GM19328 (cell line): ENCODE results near the gene AGBL5.

Experiments used
- ATAC-seq: cut with Tn5 transposase; IDR thresholded peaks from one replicate; pipeline ENCODE4 v1.9.1; 2021; ENCODE audit warnings: mild to moderate bottlenecking, moderate library complexity; ENCODE audit not compliant: unreplicated experiment

The AGBL5 gene, protein sequence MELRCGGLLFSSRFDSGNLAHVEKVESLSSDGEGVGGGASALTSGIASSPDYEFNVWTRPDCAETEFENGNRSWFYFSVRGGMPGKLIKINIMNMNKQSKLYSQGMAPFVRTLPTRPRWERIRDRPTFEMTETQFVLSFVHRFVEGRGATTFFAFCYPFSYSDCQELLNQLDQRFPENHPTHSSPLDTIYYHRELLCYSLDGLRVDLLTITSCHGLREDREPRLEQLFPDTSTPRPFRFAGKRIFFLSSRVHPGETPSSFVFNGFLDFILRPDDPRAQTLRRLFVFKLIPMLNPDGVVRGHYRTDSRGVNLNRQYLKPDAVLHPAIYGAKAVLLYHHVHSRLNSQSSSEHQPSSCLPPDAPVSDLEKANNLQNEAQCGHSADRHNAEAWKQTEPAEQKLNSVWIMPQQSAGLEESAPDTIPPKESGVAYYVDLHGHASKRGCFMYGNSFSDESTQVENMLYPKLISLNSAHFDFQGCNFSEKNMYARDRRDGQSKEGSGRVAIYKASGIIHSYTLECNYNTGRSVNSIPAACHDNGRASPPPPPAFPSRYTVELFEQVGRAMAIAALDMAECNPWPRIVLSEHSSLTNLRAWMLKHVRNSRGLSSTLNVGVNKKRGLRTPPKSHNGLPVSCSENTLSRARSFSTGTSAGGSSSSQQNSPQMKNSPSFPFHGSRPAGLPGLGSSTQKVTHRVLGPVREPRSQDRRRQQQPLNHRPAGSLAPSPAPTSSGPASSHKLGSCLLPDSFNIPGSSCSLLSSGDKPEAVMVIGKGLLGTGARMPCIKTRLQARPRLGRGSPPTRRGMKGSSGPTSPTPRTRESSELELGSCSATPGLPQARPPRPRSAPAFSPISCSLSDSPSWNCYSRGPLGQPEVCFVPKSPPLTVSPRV

DNA sequence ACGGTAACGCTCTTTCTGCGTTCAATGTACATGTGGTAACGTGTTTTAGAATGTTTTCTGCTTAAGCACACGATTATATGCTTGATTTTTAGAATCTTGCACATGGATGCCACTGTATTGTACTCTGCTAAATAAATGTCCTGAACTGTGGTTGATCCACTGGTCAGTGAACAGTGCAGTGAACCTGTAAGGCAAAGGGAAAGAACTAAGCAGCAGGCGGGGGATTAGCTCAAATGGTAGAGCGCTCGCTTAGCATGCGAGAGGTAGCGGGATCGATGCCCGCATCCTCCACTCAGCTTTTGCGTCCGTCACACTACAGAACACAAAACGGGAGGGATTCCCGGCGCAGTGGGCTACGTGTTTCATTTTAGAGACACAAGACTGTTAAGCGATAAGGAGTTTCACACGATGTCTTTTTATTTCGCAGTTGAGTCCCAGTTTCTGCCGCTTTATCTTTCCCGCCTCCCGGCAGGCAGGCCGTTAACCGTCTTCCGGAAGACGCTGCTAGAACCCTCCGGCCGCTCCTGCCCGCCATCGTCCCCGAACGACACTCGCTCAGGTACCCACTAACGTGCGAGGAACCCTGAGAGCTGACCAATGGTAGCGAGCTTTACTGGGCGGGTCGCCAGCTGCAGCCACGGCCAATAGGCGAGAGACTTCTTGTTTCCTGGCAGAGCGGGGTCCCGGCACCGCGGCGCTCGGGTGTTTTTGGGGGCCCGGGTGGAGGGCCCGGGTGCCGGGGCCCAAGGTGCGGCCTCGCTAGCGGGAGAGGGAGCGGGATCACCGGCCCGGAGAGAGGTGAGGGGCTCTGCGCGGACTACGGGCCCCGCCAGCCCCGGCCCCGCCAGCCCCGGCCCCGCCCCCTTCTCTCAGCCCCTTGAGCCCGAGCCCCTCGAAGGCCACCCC is at the start of gene AGBL5:
AGBL5 (plus strand) TSS at position 673 of the 906 bp plus-strand sequence. CDS start 1,291 bp downstream, outside the sequence.
- ATAC-seq: peak; percentile 62

DNA sequence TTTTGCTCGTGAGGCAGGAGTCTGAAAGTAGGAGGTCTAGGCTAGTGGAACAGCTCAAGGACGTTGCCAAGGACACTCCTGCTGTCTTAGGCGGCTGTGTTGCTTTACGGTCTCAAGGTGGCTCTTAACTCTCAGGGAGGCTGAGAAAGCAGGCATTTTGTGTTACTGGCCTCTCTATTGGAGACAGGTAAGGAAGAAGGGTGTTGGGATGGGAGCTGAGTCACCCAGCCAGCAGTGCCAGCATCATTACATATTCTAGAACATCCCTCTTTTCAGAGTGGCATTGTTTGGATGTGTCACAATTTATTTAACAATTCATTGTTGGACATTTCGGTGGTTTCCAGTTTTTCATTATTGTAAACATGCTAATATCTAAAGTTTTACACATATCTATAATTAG is 49.5 kb upstream of the AGBL5 start:
- ATAC-seq: no peak

GRCh38 chr2:27003007-27003406 is 48.5 kb upstream of the AGBL5 start:
- no peak for ATAC-seq

GRCh38 chr2:27003857-27004256 is 47.6 kb upstream of the AGBL5 start:
- no peak for ATAC-seq

DNA sequence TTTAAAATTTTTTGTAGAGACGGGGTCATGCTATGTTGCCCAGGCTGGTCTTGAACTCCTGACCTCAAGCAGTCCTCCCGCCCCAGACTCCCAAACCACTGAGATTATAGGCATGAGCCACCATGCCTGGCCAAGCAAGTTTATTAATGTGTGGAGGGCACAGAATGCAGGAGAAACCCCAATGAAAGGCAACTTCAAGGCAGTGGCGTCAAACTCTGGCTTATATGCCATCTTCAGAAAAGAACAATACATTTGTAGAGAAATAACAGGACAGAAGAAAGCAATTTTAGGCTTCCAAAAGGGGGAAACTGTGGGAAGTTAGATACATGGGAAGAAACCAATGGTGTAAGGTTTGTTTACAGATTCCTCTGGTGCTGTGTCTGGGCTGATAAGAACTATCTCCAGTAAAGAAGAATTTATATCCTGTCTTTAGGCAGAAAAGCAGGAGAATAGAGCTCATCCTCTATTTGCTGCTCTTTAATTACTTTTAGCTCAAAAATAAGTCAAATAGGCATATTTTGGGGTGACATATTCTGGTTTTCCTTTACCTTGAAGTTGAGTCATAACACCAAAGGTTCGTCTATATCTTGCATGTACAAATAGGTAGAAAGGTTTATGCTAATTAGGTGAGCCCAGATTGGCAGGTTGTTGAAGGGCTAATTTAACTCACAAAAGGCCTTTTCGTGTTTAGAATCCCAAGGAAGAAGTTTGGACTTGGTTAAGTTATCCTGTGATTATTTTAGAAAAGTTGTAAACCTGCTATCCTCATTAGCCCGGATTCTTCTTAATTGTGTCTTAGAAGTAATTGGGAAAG is 44.7 kb upstream of the AGBL5 start:
- ATAC-seq: no peak

DNA sequence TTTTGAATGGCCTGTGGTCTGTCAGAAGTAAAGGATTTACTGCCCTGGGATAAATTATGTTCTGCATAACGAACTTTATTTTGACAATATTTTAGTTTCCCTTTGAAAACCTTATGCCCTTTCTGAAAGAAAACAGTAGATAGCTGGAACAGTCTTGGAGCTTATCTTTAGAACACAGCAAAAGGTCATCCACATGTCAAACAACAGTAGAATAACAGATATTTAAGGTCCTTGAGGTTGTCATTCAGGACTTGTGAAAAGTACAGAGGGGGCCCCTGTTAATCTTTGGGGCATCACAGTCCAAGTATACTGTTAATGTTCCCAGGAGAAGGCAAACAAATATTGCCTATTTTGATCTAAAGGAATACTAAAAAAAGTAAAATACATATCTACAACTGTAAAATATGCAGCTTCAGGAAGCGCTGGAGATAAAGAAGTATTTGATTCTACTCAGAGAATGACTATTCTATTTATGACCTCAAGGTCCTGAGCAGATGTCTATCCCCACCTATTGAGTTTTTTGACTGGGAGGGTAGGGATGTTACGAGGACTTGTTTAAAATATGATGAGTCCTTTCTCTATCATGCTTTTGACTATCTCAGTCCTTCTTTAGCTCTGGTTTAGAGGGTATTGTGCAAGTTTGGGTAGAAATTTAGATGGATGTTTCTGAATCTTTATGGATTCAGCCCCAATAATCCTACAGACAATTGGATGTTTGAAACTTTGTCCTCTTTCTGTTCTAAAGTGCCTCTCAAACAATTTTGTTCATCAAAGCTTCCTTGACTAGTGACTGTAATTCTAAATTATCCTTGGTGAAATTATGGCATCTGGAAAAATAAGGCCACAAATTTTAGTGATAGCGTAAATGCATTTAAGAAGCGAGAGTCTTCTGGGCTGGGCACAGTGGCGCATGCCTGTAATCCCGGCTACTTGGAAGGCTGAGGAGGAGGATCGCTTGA is 43.8 kb upstream of the AGBL5 start:
- no peak for ATAC-seq

- no peak for ATAC-seq
Measured at GRCh38 chr2:27008678-27009077, 42.8 kb upstream of the AGBL5 start.

DNA sequence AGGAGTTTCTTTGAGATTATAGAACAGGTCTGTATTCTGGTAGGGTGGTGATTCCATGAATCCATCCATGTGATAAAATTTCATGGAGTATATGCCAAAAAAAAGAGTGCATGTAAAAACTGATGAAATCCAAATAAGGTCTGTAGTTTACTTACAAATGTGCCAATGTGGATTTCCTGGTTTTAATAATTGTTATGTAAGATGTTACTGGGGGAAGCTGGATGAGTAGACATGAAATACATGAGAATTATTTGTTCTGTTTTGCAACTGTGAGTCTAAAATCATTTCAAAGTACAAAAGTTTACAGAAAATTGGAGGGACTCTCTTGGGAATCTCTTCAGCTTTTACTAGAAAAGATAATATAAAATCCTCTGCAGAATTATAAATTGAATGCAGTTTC is 42.4 kb upstream of the AGBL5 start:
- no peak for ATAC-seq

- ATAC-seq: no peak
Measured at GRCh38 chr2:27009716-27010115, 41.8 kb upstream of the AGBL5 start.

- no peak for ATAC-seq
Measured at GRCh38 chr2:27010139-27010538, 41.3 kb upstream of the AGBL5 start.

DNA sequence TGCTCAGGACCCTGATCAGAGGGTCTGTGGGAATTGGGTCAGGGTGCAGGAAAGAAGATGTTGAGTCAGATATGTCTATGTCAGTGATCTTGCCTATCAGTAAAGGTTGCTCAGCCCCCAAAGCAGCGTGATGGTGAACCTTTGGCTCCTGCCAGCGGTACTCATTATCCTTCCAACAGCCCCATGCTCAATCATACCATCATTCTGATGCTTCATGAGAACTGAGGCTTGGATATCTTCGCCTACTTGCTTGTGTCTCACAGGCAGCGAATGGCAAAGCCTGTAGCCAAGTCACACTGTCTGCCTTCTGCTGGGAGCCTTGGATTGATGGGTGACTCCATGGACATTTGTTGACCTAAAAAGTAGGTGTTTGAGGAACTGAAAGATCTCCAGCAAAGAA is 37.7 kb upstream of the AGBL5 start:
- ATAC-seq: no peak

- ATAC-seq: no peak
Measured at GRCh38 chr2:27014771-27015433, 36.6 kb upstream of the AGBL5 start.

DNA sequence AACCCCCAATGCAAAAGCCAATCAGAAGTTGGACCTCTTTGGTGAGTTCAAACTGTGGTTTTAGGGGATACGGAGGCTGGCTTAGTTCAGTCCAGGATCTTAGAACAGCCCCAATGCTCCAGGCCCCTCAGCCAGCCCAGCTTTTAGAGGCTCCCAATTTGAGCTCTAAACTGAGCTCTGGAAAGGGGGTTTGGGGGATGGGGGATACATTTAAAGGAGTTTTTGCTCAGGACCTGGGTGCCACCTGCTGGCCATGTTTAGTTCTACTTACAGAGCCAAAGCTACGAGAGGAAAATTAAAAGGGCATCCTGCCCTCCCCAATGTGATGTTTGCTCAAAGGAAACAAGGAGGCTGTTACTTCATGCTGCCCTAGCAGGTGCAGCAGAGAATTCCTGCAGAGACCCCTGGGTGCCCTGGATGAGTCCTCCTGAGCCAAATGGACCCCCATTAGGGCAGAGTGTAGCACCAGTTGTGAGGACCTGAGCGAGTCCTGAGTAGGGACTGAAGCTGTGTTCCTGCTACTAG is 34.6 kb upstream of the AGBL5 start:
- no peak for ATAC-seq

DNA sequence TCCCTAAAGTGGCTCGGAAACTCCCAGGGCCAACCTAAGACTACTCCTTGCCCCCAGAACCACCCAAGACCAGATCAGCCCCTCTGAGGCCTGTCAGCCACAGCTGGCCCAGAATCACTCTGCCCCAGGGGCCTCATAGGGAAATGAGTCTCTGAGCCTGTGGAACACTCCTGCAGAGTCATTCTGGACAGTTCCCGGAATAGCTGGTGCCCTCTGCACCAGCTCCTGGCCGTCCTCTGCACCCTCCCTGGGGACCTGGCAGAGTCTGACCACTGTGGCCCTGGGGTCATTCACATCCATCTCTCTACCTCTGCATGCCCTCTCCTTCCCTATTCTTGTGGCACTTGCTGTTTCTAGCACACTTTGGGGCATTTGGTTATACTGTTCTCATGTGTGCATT is 33.3 kb upstream of the AGBL5 start:
- ATAC-seq: no peak

DNA sequence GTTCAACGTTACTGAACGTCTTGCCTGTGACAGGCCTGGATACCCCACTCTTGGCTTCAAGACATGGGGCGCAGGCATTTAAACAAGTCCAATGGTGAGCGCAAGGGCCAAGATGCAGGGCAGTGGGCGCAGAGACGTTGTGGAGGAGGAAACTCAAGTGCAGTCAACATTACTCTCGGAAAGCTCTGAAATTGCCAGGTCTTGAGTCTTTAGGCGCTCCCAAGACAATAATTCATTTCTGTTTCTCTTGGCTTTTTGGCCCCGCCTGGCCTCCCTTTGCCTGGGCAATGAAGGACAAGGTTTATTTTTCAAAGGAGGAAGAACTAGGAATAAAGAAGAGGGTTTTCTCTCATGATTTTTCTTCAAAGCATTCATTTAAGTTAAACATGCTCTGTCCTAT is 32.0 kb upstream of the AGBL5 start:
- ATAC-seq: no peak

DNA sequence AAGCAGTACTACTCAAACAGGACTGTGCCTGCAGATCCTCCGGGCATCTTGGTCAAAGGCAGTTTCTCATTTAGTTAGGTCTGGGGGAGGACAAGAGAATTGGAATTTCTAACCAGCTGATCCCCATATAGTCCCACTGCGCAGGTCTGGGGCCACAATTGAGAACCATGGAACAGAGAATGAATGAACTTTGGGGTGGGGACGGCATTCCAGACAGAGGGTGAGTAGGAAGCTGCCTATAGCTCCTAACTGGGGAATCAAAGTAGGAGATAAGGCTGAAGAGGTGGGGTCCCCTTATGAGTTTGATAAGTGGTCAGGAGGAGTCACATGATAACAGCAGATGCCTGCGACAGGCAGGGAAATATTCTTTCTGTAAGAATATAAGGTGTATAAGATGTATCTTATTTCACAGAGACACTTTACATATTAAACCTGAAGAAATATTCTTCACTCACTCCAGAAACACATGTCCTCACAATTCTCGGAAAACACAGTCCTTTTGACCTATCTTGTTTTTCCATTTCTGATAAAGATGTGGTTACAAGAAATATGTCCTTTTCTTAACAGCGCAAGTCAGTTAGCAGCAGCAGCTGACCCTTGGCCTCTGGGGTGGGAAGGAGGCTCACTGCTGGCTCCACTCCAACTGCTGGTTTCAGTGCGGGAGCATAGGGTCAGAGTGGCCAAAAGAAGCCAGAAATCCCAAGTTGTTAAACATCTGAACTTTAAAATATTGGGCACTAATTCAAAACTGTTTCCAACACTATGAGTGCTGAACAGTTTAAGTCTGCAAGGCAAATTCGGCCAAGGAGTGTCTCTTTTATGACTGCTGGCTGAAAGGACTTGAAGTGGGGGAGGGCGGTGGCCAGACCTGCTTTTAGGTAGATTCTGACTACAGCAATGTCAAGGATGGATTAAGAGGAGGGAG is 31.3 kb upstream of the AGBL5 start:
- ATAC-seq: no peak
